Activated B cell treated with CpG ODN at 0.5 μM for 24 hours (primary cell): ENCODE measurements around the gene FAM110D. TPM values are rescaled to one million over a fixed set of nuclear protein-coding genes. Genes with fewer than 3 reads are reported as not detected.

Experiments
- ATAC-seq: fragments of 200-7000 bp; cut with Tn5 transposase; one replicate; pipeline ENCODE4 v1.10.0; 2021; ENCODE audit warnings: low read depth, mild to moderate bottlenecking, moderate library complexity
- CTCF ChIA-PET: fragments of 350-600 bp; sonication (Branson Sonifier 250); formaldehyde crosslinking; loops from one replicate; lab custom pipeline; 2021; ENCODE audit warnings: antibody characterized with exemption; lab: Charles Lee
- POLR2A ChIA-PET: fragments of 350-600 bp; sonication (Branson Sonifier 250); formaldehyde crosslinking; loops from one replicate; lab custom pipeline; 2021; ENCODE audit warnings: antibody characterized with exemption; lab: Charles Lee
- DNase-seq: peaks from one replicate; pipeline ENCODE4 v3.0.0; 2022
- H3K27ac Mint-ChIP-seq: one replicate; pipeline ENCODE4 v1.8.0; 2020; ENCODE audit warnings: mixed read lengths
- H3K27me3 Mint-ChIP-seq: one replicate; pipeline ENCODE4 v1.8.0; 2021; ENCODE audit warnings: mixed read lengths
- H3K36me3 Mint-ChIP-seq: one replicate; pipeline ENCODE4 v1.8.0; 2021; ENCODE audit warnings: low read depth, mixed read lengths
- H3K4me1 Mint-ChIP-seq: one replicate; pipeline ENCODE4 v1.8.0; 2021; ENCODE audit warnings: mixed read lengths
- H3K4me3 Mint-ChIP-seq: one replicate; pipeline ENCODE4 v1.8.0; 2020; ENCODE audit warnings: mild to moderate bottlenecking, mixed read lengths
- H3K9me3 Mint-ChIP-seq: one replicate; pipeline ENCODE4 v1.8.0; 2020; ENCODE audit warnings: mixed read lengths
- intact Hi-C: fragments of 100-400 bp; cut with micrococcal nuclease; formaldehyde crosslinking; loops from one replicate; pipeline ENCODE4 v1.15.1; 2024
- total RNA-seq: library from RNA; stranded (reverse); gene quantifications from 2 replicates; pipeline ENCODE4 v1.2.3, GENCODE V29; 2022
- TF ChIP-seq, protein P1 (sequence below): fragments of 200-600 bp; IDR thresholded peaks from one replicate; pipeline ENCODE4 v1.8.0; 2022; ENCODE audit warnings: antibody characterized with exemption, mild to moderate bottlenecking

The FAM110D gene
- total RNA-seq, 1 donor from 2014 or later: not detected

DNA sequence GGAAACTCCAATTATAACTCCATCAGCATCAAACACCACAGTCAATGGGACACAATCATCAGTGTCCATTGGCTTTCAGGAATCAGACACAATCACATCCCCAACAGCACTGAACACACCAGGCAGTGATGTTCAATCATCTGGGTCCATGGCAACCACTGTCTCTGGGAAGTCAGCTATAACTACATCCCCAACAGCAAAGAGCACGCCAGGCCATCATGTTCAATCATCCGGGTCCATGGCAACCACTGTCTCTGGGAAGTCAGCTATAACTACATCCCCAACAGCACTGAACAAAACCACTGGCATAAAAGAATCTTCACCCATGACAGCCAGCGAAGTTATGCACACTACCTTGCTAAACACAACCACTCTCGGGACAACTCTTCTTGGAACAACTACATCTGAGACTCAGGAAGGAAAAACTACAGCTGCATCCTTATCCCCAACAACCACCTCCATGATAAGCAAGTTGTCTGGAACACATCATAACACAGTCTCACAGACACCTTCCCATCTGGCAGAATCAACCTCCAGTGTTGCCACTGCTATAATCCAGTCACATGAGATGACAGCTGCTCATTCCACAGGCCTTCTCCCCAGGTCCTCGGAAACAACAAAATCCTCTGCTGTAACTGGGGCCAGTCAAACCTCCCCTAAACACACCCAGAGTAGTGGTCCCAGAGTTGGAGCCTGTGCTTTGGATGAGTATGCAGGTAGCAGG is 51.4 kb downstream of the FAM110D start:
- intact Hi-C loops: no loop called here
- Mint-ChIP-seq H3K36me3 (no peaks in the 10 kb centered on the region), H3K27me3 (peaks cover 3% of the 10 kb centered on the region), H3K27ac (no peak overlapping the region), H3K4me3 (no peak overlapping the region), H3K9me3 (no peaks in the 10 kb centered on the region), H3K4me1 (no peaks in the 10 kb centered on the region)
- no peak for DNase-seq
- TF ChIP-seq, protein P1, sequence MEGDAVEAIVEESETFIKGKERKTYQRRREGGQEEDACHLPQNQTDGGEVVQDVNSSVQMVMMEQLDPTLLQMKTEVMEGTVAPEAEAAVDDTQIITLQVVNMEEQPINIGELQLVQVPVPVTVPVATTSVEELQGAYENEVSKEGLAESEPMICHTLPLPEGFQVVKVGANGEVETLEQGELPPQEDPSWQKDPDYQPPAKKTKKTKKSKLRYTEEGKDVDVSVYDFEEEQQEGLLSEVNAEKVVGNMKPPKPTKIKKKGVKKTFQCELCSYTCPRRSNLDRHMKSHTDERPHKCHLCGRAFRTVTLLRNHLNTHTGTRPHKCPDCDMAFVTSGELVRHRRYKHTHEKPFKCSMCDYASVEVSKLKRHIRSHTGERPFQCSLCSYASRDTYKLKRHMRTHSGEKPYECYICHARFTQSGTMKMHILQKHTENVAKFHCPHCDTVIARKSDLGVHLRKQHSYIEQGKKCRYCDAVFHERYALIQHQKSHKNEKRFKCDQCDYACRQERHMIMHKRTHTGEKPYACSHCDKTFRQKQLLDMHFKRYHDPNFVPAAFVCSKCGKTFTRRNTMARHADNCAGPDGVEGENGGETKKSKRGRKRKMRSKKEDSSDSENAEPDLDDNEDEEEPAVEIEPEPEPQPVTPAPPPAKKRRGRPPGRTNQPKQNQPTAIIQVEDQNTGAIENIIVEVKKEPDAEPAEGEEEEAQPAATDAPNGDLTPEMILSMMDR: no peak
- POLR2A ChIA-PET: no interaction called here
- CTCF ChIA-PET: no interaction called here
- ATAC-seq: no peak

GRCh38 chr1:26212726-26213125 is 53.8 kb downstream of the FAM110D start:
- H3K4me3 Mint-ChIP-seq: no peak overlapping the region
- intact Hi-C loops: no loop called here
- DNase-seq (no peak), ATAC-seq (no peak)
- TF ChIP-seq, protein P1: no peak
- CTCF ChIA-PET: interaction anchor here (0.7 to 1.2 kb wide), 2 partner anchors 16 to 204 kb away, joined by 3 to 4 read pairs; no protein-coding TSS in a partner anchor
- peaks cover 2% of the 10 kb centered on the region for H3K27me3 Mint-ChIP-seq
- no peak overlapping the region for H3K27ac Mint-ChIP-seq
- POLR2A ChIA-PET: no interaction called here
- no peaks in the 10 kb centered on the region for H3K36me3 Mint-ChIP-seq
- H3K9me3 Mint-ChIP-seq: no peaks in the 10 kb centered on the region
- no peaks in the 10 kb centered on the region for H3K4me1 Mint-ChIP-seq

DNA sequence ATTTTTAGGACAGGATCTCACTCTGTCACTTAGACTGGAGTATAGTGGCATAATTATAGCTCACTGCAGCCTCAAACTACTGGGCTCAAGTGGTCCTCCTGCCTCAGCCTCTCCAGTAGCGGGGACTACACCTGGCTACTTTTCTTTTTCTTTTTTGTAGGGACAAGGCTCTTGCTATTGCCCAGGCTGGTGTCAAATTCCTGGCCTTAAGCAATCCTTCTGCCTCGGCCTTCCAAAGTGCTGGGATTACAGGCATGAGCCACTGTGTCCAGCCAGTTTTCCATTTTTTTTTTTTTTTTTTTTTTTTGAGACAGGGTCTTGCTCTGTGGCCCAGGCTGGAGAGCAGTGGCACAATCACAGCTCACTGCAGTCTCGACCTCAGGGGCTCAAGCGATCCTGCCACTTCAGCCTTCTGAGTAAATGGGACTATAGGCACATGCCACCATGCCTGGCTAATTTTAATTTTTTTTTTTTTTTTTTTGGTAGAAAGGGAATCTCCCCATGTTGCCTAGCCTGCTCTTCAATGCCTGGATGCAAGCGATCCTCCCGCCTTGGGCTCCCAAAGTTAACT is 54.5 kb downstream of the FAM110D start:
- Mint-ChIP-seq H3K4me1 (no peaks in the 10 kb centered on the region), H3K9me3 (no peaks in the 10 kb centered on the region)
- CTCF ChIA-PET: interaction anchor here (0.7 kb wide), 1 partner anchor 17 kb away, joined by 3 read pairs; no protein-coding TSS in a partner anchor

More for the DNA sequence above, 54.5 kb downstream of the FAM110D start:
- Mint-ChIP-seq H3K27ac (no peak overlapping the region), H3K36me3 (no peaks in the 10 kb centered on the region), H3K27me3 (peaks cover 2% of the 10 kb centered on the region), H3K4me3 (no peak overlapping the region)
- TF ChIP-seq, protein P1: no peak
- POLR2A ChIA-PET: no interaction called here
- intact Hi-C loops: no loop called here
- no peak for ATAC-seq
- no peak for DNase-seq

Other genes starting within 250 kb of the FAM110D start
- 5.4 and 9.2 TPM in 2 replicates for gene PAFAH2, start 161.0 kb upstream of the FAM110D start, total RNA-seq
- not detected in 2 replicates for gene EXTL1, start 137.3 kb upstream of the FAM110D start, total RNA-seq
- gene SLC30A2, start 113.0 kb upstream of the FAM110D start, total RNA-seq: not detected in 2 replicates
- gene TRIM63, start 91.4 kb upstream of the FAM110D start, total RNA-seq: not detected in 2 replicates
- gene PDIK1L, start 47.3 kb upstream of the FAM110D start, total RNA-seq: 9.4 and 10.5 TPM in 2 replicates
- not detected in 2 replicates for gene C1orf232, start 9.9 kb downstream of the FAM110D start, total RNA-seq
- gene ZNF593, start 10.8 kb downstream of the FAM110D start, total RNA-seq: 36.0 and 37.1 TPM in 2 replicates
- not detected in 2 replicates for gene ZNF593OS, start 12.8 kb downstream of the FAM110D start, total RNA-seq
- 2.7 and 4.8 TPM in 2 replicates for gene CNKSR1, start 18.4 kb downstream of the FAM110D start, total RNA-seq
- gene CATSPER4, start 31.5 kb downstream of the FAM110D start, total RNA-seq: not detected in 2 replicates
- gene CEP85, start 75.1 kb downstream of the FAM110D start, total RNA-seq: 13.8 and 16.4 TPM in 2 replicates
- 265 and 285 TPM in 2 replicates for gene SH3BGRL3, start 121.0 kb downstream of the FAM110D start, total RNA-seq
- 35.5 and 36.9 TPM in 2 replicates for gene UBXN11, start 147.6 kb downstream of the FAM110D start, total RNA-seq
- gene CD52, start 158.9 kb downstream of the FAM110D start, total RNA-seq: 449 and 499 TPM in 2 replicates
- 0.27 and 0.86 TPM in 2 replicates for gene CRYBG2, start 195.1 kb downstream of the FAM110D start, total RNA-seq
- gene ZNF683, start 213.7 kb downstream of the FAM110D start, total RNA-seq: not detected in 2 replicates